ENCODE results near the gene BYSL. TPM values are rescaled to one million over a fixed set of nuclear protein-coding genes. Genes with fewer than 3 reads are reported as not detected.

Gene BYSL
- total and polyA plus RNA-seq, 9 of the 15 experiments (the other 6 are each of a cell fraction or from before 2014, with no cell fraction given) = 22.2 to 92.3 (median 53.4) TPM

- TF ChIP-seq, protein P1, sequence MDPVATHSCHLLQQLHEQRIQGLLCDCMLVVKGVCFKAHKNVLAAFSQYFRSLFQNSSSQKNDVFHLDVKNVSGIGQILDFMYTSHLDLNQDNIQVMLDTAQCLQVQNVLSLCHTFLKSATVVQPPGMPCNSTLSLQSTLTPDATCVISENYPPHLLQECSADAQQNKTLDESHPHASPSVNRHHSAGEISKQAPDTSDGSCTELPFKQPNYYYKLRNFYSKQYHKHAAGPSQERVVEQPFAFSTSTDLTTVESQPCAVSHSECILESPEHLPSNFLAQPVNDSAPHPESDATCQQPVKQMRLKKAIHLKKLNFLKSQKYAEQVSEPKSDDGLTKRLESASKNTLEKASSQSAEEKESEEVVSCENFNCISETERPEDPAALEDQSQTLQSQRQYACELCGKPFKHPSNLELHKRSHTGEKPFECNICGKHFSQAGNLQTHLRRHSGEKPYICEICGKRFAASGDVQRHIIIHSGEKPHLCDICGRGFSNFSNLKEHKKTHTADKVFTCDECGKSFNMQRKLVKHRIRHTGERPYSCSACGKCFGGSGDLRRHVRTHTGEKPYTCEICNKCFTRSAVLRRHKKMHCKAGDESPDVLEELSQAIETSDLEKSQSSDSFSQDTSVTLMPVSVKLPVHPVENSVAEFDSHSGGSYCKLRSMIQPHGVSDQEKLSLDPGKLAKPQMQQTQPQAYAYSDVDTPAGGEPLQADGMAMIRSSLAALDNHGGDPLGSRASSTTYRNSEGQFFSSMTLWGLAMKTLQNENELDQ (CRISPR knock-in tag; IDR thresholded peaks at IDR 0.05; ENCODE audit: borderline replicate concordance) = 0 out of 2 replicates have a peak, but pooled peaks have one; percentile 15
- TF ChIP-seq HNRNPH1 (optimal IDR thresholded peaks at IDR 0.05; ENCODE audit: low read depth, low read length) = no peak
- TF ChIP-seq ILF3 (IDR thresholded peaks at IDR 0.05; ENCODE audit: borderline replicate concordance) = no peak
- TF ChIP-seq TSC22D4 (tag; IDR thresholded peaks at IDR 0.05) = no peak
- no peak for TF ChIP-seq EZH2 (IDR thresholded peaks at IDR 0.05; ENCODE audit: borderline replicate concordance, low read depth, low read length)
- TF ChIP-seq E2F3 (CRISPR knock-in tag; IDR thresholded peaks at IDR 0.05) = peak; percentile 94
- TF ChIP-seq MYBL2 (IDR thresholded peaks at IDR 0.05; ENCODE audit: low read depth) = no peak
- TF ChIP-seq MYBL2 (CRISPR knock-in tag; IDR thresholded peaks at IDR 0.05; ENCODE audit: borderline replicate concordance) = no peak
- TF ChIP-seq SRSF7 (optimal IDR thresholded peaks at IDR 0.05; ENCODE audit: low read depth, low read length) = no peak
- TF ChIP-seq PHB (CRISPR knock-in tag; IDR thresholded peaks at IDR 0.05) = no peak
- TF ChIP-seq ZNF232 (CRISPR knock-in tag; IDR thresholded peaks at IDR 0.05) = no peak
- TF ChIP-seq ZNF431 (CRISPR knock-in tag; IDR thresholded peaks at IDR 0.05) = no peak; the same call in 1 of the 2 replicates
- TF ChIP-seq, protein P2, sequence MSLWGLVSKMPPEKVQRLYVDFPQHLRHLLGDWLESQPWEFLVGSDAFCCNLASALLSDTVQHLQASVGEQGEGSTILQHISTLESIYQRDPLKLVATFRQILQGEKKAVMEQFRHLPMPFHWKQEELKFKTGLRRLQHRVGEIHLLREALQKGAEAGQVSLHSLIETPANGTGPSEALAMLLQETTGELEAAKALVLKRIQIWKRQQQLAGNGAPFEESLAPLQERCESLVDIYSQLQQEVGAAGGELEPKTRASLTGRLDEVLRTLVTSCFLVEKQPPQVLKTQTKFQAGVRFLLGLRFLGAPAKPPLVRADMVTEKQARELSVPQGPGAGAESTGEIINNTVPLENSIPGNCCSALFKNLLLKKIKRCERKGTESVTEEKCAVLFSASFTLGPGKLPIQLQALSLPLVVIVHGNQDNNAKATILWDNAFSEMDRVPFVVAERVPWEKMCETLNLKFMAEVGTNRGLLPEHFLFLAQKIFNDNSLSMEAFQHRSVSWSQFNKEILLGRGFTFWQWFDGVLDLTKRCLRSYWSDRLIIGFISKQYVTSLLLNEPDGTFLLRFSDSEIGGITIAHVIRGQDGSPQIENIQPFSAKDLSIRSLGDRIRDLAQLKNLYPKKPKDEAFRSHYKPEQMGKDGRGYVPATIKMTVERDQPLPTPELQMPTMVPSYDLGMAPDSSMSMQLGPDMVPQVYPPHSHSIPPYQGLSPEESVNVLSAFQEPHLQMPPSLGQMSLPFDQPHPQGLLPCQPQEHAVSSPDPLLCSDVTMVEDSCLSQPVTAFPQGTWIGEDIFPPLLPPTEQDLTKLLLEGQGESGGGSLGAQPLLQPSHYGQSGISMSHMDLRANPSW (CRISPR knock-in tag; IDR thresholded peaks at IDR 0.05) = peak; percentile 97; the same call in 1 of the 2 replicates
- TF ChIP-seq CLOCK (CRISPR knock-in tag; IDR thresholded peaks at IDR 0.05; ENCODE audit: borderline replicate concordance) = no peak
- no peak for TF ChIP-seq HNRNPUL1 (IDR thresholded peaks at IDR 0.05; ENCODE audit: low read length)
- 0 out of 2 replicates have a peak, but pooled peaks have one; percentile 58 for TF ChIP-seq THRB (CRISPR knock-in tag; conservative IDR thresholded peaks at IDR 0.05)
- TF ChIP-seq ETV1 (tag; conservative IDR thresholded peaks at IDR 0.05; ENCODE audit: low read depth) = peak; percentile 87
Measured at GRCh38 chr6:41920921-41921711, at the start of gene BYSL, which contains the start of gene MED20 (continued).
